CD4-positive, alpha-beta T cell (primary cell): ENCODE measurements around the gene FGF19. TPM values are rescaled to one million over a fixed set of nuclear protein-coding genes. Genes with fewer than 3 reads are reported as not detected.

Experiments
- ATAC-seq: fragments of 200-7000 bp; cut with Tn5 transposase; one replicate; pipeline ENCODE4 v1.10.0; 2022; ENCODE audit warnings: mild to moderate bottlenecking; ENCODE audit not compliant: poor library complexity
- CTCF ChIA-PET: fragments of 350-600 bp; sonication (Branson Sonifier 250); formaldehyde crosslinking; loops from one replicate; lab custom pipeline; 2021; ENCODE audit warnings: antibody characterized with exemption, inconsistent platforms; lab: Charles Lee
- POLR2A ChIA-PET: fragments of 350-600 bp; sonication (Branson Sonifier 250); formaldehyde crosslinking; loops from one replicate; lab custom pipeline; 2021; ENCODE audit warnings: antibody characterized with exemption, inconsistent platforms; lab: Charles Lee
- DNase-seq, 14 experiments: peaks; one replicate each; pipeline ENCODE4 v3.0.0-alpha.2; 2013 to 2020; ENCODE audit warnings: mixed read lengths in 2 of 14
- H3K27ac ChIP-seq, 2 donors: one replicate each; pipeline versions ENCODE4 v1.5.1 to v1.7.0; 2013; ENCODE audit warnings: low read length in 2 of 2, low read depth in 1 of 2, mild to moderate bottlenecking in 1 of 2
- H3K27me3 ChIP-seq, 2 experiments: 1 replicate in 1 of 2; 2 replicates in 1 of 2; pipeline versions ENCODE4 v1.6.1 to v1.7.0; 2013; ENCODE audit warnings: low read length in 2 of 2, control low read depth in 1 of 2, mild to moderate bottlenecking in 1 of 2, moderate library complexity in 1 of 2; ENCODE audit not compliant: insufficient read depth in 2 of 2, control insufficient read depth in 1 of 2
- H3K36me3 ChIP-seq: one replicate; pipeline ENCODE4 v1.6.1; 2013; ENCODE audit warnings: low read length, control low read depth; ENCODE audit not compliant: insufficient read depth
- H3K4me1 ChIP-seq: one replicate; pipeline ENCODE4 v1.6.1; 2013; ENCODE audit warnings: low read length, control low read depth; ENCODE audit not compliant: insufficient read depth
- H3K4me3 ChIP-seq: one replicate; pipeline ENCODE4 v1.5.1; 2013; ENCODE audit warnings: mild to moderate bottlenecking, low read length, moderate library complexity
- H3K9me3 ChIP-seq, 2 experiments: 1 replicate in 1 of 2; 2 replicates in 1 of 2; pipeline versions ENCODE4 v1.6.1 to v1.7.0; 2013; ENCODE audit warnings: low read length in 2 of 2, mild to moderate bottlenecking in 2 of 2, control low read depth in 1 of 2, moderate library complexity in 1 of 2; ENCODE audit not compliant: control insufficient read depth in 1 of 2, insufficient read depth in 1 of 2
- H3K27ac Mint-ChIP-seq: one replicate; pipeline ENCODE4 v1.8.0; 2020; ENCODE audit warnings: mixed read lengths
- H3K27me3 Mint-ChIP-seq: one replicate; pipeline ENCODE4 v1.8.0; 2021; ENCODE audit warnings: mixed read lengths
- H3K36me3 Mint-ChIP-seq: one replicate; pipeline ENCODE4 v1.8.0; 2021; ENCODE audit warnings: low read depth, mixed read lengths
- H3K4me1 Mint-ChIP-seq: one replicate; pipeline ENCODE4 v1.8.0; 2021; ENCODE audit warnings: low read depth, mixed read lengths
- H3K4me3 Mint-ChIP-seq: one replicate; pipeline ENCODE4 v1.8.0; 2020; ENCODE audit warnings: mild to moderate bottlenecking, mixed read lengths
- H3K9me3 Mint-ChIP-seq: one replicate; pipeline ENCODE4 v1.8.0; 2020; ENCODE audit warnings: mixed read lengths
- CTCF ChIP-seq: fragments of 200-600 bp; IDR thresholded peaks from one replicate; pipeline ENCODE4 v1.8.0; 2022; ENCODE audit warnings: antibody characterized with exemption, mild to moderate bottlenecking
- intact Hi-C, 2 experiments: fragments of 100-400 bp; cut with DNase I in 1 of 2; cut with micrococcal nuclease in 1 of 2; formaldehyde crosslinking; loops; one replicate each; pipeline versions ENCODE4 v1.15.1 to v1.9.0; 2023 to 2025; cut with DNase I, micrococcal nuclease
- total RNA-seq, 174 experiments: library from RNA in 2 of 174; stranded (reverse) in 2 of 174; gene quantifications; one replicate each; pipeline ENCODE4 v1.2.3 and lab custom pipeline; 2021 to 2026

The FGF19 gene
- total RNA-seq, 2 experiments from 2014 or later = not detected

GRCh38 chr11:69746140-69746539 lies 42.3 kb upstream of the FGF19 start:
- Mint-ChIP-seq H3K27ac (no peak overlapping the region), H3K36me3 (no peaks in the 10 kb centered on the region), H3K27me3 (peaks cover 17% of the 10 kb centered on the region), H3K9me3 (no peaks in the 10 kb centered on the region), H3K4me3 (no peak overlapping the region), H3K4me1 (no peaks in the 10 kb centered on the region)
- POLR2A ChIA-PET = no interaction called here
- DNase-seq = no peak
- intact Hi-C loops = no loop called here
- no peak for TF ChIP-seq CTCF
- no peak for ATAC-seq
- H3K27me3 ChIP-seq = peaks cover 4 to 5% of the 10 kb centered on the region in 2 experiments
- H3K27ac ChIP-seq = no peak overlapping the region
- no peaks in the 10 kb centered on the region for H3K4me1 ChIP-seq
- H3K9me3 ChIP-seq = peaks cover 0 to 6% of the 10 kb centered on the region in 2 experiments
- H3K36me3 ChIP-seq = no peaks in the 10 kb centered on the region
- H3K4me3 ChIP-seq = no peak overlapping the region
- CTCF ChIA-PET = no interaction called here

- H3K4me3 ChIP-seq = no peak overlapping the region
- H3K4me1 ChIP-seq = no peaks in the 10 kb centered on the region
- DNase-seq (no peak), ATAC-seq (no peak)
- CTCF ChIA-PET = no interaction called here
- H3K36me3 Mint-ChIP-seq = no peaks in the 10 kb centered on the region
- H3K9me3 Mint-ChIP-seq = no peaks in the 10 kb centered on the region
- intact Hi-C loops = no loop called here
- H3K9me3 ChIP-seq = peaks cover 0 to 6% of the 10 kb centered on the region in 2 experiments
- no peak overlapping the region for H3K27ac Mint-ChIP-seq
- peaks cover 12% of the 10 kb centered on the region for H3K27me3 Mint-ChIP-seq
- H3K4me3 Mint-ChIP-seq = no peak overlapping the region
- H3K27ac ChIP-seq = no peak overlapping the region
- no peaks in the 10 kb centered on the region for H3K4me1 Mint-ChIP-seq
- H3K36me3 ChIP-seq = no peaks in the 10 kb centered on the region
- no peak for TF ChIP-seq CTCF
- POLR2A ChIA-PET = no interaction called here
- peaks cover 4 to 5% of the 10 kb centered on the region in 2 experiments for H3K27me3 ChIP-seq
Observed at GRCh38 chr11:69745201-69745600, 41.4 kb upstream of the FGF19 start.

- no peak for TF ChIP-seq CTCF
- CTCF ChIA-PET = no interaction called here
- H3K27ac Mint-ChIP-seq = no peak overlapping the region
- H3K9me3 Mint-ChIP-seq = no peaks in the 10 kb centered on the region
- Histone ChIP-seq H3K27me3 (peaks cover 4 to 5% of the 10 kb centered on the region in 2 experiments), H3K36me3 (no peaks in the 10 kb centered on the region), H3K9me3 (peaks cover 0 to 6% of the 10 kb centered on the region in 2 experiments), H3K4me3 (no peak overlapping the region), H3K27ac (no peak overlapping the region), H3K4me1 (no peaks in the 10 kb centered on the region)
- no peaks in the 10 kb centered on the region for H3K4me1 Mint-ChIP-seq
- peaks cover 12% of the 10 kb centered on the region for H3K27me3 Mint-ChIP-seq
- DNase-seq = no peak
- intact Hi-C loops = no loop called here
- no peak overlapping the region for H3K4me3 Mint-ChIP-seq
- no peak for ATAC-seq
- POLR2A ChIA-PET = no interaction called here
- H3K36me3 Mint-ChIP-seq = no peaks in the 10 kb centered on the region
Observed at GRCh38 chr11:69744435-69744834, 40.6 kb upstream of the FGF19 start.
